Chondrocyte (in vitro differentiated cells): Measurements from ENCODE around the gene CD55. TPM values are rescaled to one million over a fixed set of nuclear protein-coding genes. Genes with fewer than 3 reads are reported as not detected.

Experiments
- DNase-seq: peaks from one replicate; pipeline ENCODE4 v3.0.0; 2021; ENCODE audit warnings: mixed read lengths, low spot score
- H3K27ac Mint-ChIP-seq: one replicate; pipeline ENCODE4 v1.8.0; 2021; ENCODE audit warnings: mild to moderate bottlenecking, moderate library complexity, mixed read lengths; ENCODE audit not compliant: unreplicated experiment
- H3K27me3 Mint-ChIP-seq: 2 replicates; pipeline ENCODE4 v1.8.0; 2021; ENCODE audit warnings: low read depth, mixed read lengths
- H3K36me3 Mint-ChIP-seq: 2 replicates; pipeline ENCODE4 v1.8.0; 2021; ENCODE audit warnings: low read depth, mixed read lengths
- H3K4me1 Mint-ChIP-seq: 2 replicates; pipeline ENCODE4 v1.8.0; 2021; ENCODE audit warnings: low read depth, mild to moderate bottlenecking, mixed read lengths
- H3K4me3 Mint-ChIP-seq: one replicate; pipeline ENCODE4 v1.8.0; 2021; ENCODE audit warnings: mild to moderate bottlenecking, moderate library complexity, mixed read lengths; ENCODE audit not compliant: unreplicated experiment
- H3K9me3 Mint-ChIP-seq: 2 replicates; pipeline ENCODE4 v1.8.0; 2021; ENCODE audit warnings: low read depth, mixed read lengths
- total RNA-seq: library from RNA; stranded (reverse); gene quantifications from 3 replicates; pipeline ENCODE4 v1.2.1, GENCODE V29; 2021
- TF ChIP-seq, protein P1 (sequence below): fragments of 200-600 bp; sonication (generic); IDR thresholded peaks from 2 replicates; pipeline ENCODE4 v1.5.0; 2021; ENCODE audit warnings: antibody characterized with exemption, mild to moderate bottlenecking, moderate library complexity

Gene CD55
- total RNA-seq, 1 donor from 2014 or later: 4.7 TPM

DNA sequence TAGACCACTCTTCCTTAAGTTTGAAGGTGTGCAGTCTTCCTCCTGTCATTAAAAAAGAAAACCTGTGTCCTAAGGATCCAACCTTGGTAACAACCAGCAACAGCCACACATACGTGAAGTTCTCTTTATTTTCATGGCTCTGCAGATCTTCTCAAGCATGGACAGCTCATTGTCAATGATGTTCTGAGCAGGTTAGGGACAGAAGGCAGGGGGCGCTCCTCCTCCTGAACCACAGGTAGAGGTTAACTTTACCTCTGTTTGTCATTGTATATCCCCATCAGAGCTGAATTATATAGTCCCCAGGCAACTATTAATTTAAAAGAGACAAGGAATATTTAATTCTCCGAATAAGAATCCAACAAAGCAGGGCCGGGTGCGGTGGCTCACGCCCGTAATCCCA is 80.1 kb downstream of the CD55 start:
- Mint-ChIP-seq H3K9me3 (no peaks in the 10 kb centered on the region), H3K27me3 (peaks cover 17% of the 10 kb centered on the region), H3K4me1 (no peaks in the 10 kb centered on the region), H3K36me3 (no peaks in the 10 kb centered on the region), H3K4me3 (no peak overlapping the region), H3K27ac (no peak overlapping the region)
- no peak for DNase-seq
- TF ChIP-seq, protein P1, sequence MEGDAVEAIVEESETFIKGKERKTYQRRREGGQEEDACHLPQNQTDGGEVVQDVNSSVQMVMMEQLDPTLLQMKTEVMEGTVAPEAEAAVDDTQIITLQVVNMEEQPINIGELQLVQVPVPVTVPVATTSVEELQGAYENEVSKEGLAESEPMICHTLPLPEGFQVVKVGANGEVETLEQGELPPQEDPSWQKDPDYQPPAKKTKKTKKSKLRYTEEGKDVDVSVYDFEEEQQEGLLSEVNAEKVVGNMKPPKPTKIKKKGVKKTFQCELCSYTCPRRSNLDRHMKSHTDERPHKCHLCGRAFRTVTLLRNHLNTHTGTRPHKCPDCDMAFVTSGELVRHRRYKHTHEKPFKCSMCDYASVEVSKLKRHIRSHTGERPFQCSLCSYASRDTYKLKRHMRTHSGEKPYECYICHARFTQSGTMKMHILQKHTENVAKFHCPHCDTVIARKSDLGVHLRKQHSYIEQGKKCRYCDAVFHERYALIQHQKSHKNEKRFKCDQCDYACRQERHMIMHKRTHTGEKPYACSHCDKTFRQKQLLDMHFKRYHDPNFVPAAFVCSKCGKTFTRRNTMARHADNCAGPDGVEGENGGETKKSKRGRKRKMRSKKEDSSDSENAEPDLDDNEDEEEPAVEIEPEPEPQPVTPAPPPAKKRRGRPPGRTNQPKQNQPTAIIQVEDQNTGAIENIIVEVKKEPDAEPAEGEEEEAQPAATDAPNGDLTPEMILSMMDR: no peak

DNA sequence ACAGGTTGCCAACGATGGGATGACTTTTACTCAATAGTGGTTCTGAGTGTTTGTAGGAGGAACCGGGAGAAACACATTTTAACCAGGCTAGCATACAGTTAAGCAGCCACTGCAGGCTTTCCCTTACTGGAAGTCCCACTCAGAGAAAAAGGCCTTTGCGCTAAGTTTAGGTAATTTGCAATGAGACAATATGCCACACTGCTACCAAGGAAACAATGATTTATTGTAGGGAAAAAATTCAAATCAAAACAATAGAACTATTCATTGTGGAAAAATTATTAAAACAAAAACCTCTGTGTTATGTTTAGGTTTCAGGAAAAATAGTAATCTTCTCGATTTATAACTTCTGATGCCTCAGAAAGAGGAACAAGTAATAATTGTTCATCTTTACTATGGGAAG is 81.3 kb downstream of the CD55 start:
- H3K36me3 Mint-ChIP-seq: no peaks in the 10 kb centered on the region
- H3K4me3 Mint-ChIP-seq: no peak overlapping the region
- TF ChIP-seq, protein P1: no peak
- DNase-seq: no peak
- peaks cover 23% of the 10 kb centered on the region for H3K27me3 Mint-ChIP-seq
- no peaks in the 10 kb centered on the region for H3K4me1 Mint-ChIP-seq
- no peaks in the 10 kb centered on the region for H3K9me3 Mint-ChIP-seq
- H3K27ac Mint-ChIP-seq: no peak overlapping the region

- DNase-seq: no peak
- Mint-ChIP-seq H3K4me3 (no peak overlapping the region), H3K27ac (no peak overlapping the region), H3K36me3 (no peaks in the 10 kb centered on the region), H3K27me3 (peaks cover 31% of the 10 kb centered on the region), H3K4me1 (no peaks in the 10 kb centered on the region), H3K9me3 (no peaks in the 10 kb centered on the region)
- TF ChIP-seq, protein P1: peak; percentile 92
Observed at GRCh38 chr1:207404849-207405525, 83.5 kb downstream of the CD55 start.

DNA sequence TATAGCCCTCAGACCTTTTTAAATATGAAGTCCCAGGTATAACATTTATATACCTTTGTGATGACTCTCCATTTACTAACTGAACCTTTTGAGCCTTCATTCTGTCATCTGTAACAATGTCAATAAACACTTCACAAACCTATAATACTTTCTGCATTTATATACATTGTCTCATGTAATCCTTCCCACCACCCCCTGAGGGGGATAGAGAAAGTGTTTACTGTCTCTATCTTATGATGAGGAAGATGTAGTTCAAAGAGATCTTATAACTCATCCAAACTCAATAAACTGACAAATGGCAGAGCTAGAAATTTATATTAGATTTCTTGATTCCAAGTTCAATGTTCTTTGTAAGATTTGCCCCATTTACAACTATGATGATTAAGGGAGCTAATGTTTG is 84.3 kb downstream of the CD55 start:
- no peaks in the 10 kb centered on the region for H3K9me3 Mint-ChIP-seq
- no peak overlapping the region for H3K4me3 Mint-ChIP-seq
- TF ChIP-seq, protein P1: no peak
- DNase-seq: no peak
- no peaks in the 10 kb centered on the region for H3K36me3 Mint-ChIP-seq
- no peaks in the 10 kb centered on the region for H3K4me1 Mint-ChIP-seq
- peaks cover 27% of the 10 kb centered on the region for H3K27me3 Mint-ChIP-seq
- no peak overlapping the region for H3K27ac Mint-ChIP-seq

- Mint-ChIP-seq H3K27me3 (peaks cover 25% of the 10 kb centered on the region), H3K36me3 (no peaks in the 10 kb centered on the region), H3K4me1 (no peaks in the 10 kb centered on the region), H3K4me3 (no peak overlapping the region), H3K9me3 (no peaks in the 10 kb centered on the region), H3K27ac (no peak overlapping the region)
- DNase-seq: no peak
- TF ChIP-seq, protein P1: no peak
Observed at GRCh38 chr1:207407655-207408260, 86.3 kb downstream of the CD55 start.

Other genes starting within 250 kb of the CD55 start
- not detected in 3 replicates for gene C4BPB, start 232.8 kb upstream of the CD55 start, total RNA-seq
- gene C4BPA, start 217.4 kb upstream of the CD55 start, total RNA-seq: not detected in 3 replicates
- gene CR2, start 132.7 kb downstream of the CD55 start, total RNA-seq: not detected in 3 replicates
- gene CR1, start 174.5 kb downstream of the CD55 start, total RNA-seq: not detected in 3 replicates